HepG2 (cell line): Measurements from ENCODE around the gene MARVELD3. TPM values are rescaled to one million over a fixed set of nuclear protein-coding genes. Genes with fewer than 3 reads are reported as not detected.
A peak's percentile ranks its signal among the peaks of the same experiment; 100 is the strongest.

Source experiments
- BCL6 ChIP-seq: IDR thresholded peaks from 2 replicates; pipeline ENCODE4 v1.6.1; 2016; ENCODE audit warnings: missing genetic modification reagents, missing compliant biosample characterization
- CEBPB ChIP-seq: IDR thresholded peaks from 2 replicates; pipeline ENCODE4 v1.6.1; 2011; ENCODE audit warnings: low read depth, low read length, improper control_type of control experiment, borderline replicate concordance
- JDP2 ChIP-seq: sonication (generic); formaldehyde crosslinking; IDR thresholded peaks from 2 replicates; pipeline ENCODE4 v1.8.1; 2022; ENCODE audit warnings: missing genetic modification reagents, borderline replicate concordance
- RARA ChIP-seq: IDR thresholded peaks from 2 replicates; pipeline ENCODE4 v1.6.1; 2016; ENCODE audit warnings: missing genetic modification reagents, missing compliant biosample characterization
- ZBTB3 ChIP-seq: sonication (generic); formaldehyde crosslinking; IDR thresholded peaks from 2 replicates; pipeline ENCODE4 v1.4.0; 2020; ENCODE audit warnings: low read depth, mild to moderate bottlenecking, moderate library complexity, missing genetic modification reagents, borderline replicate concordance
- polyA plus RNA-seq, 8 experiments: library from polyadenylated mRNA; depleted of rRNA in 3 of 8; stranded (reverse) in 7 of 8; unstranded in 1 of 8; fragments of >200 nt; fragmentation: Illumina TruSeq in 4 of 8; extraction: Trizol in 4 of 8; gene quantifications; 2 replicates each; pipeline versions ENCODE4 v1.2.1 to v1.2.3, GENCODE V29; 2011 to 2016; ENCODE audit warnings: low read depth in 4 of 8, missing spikeins in 1 of 8, mixed read lengths in 1 of 8; ENCODE audit not compliant: insufficient read depth in 1 of 8
- total RNA-seq, 5 experiments: library from RNA; depleted of rRNA; stranded (reverse); fragments of >200 nt; fragmentation: Illumina TruSeq; extraction: Trizol; gene quantifications; 2 replicates each; pipeline ENCODE4 v1.2.3, GENCODE V29; 2016; ENCODE audit warnings: low read depth in 1 of 5
- TF ChIP-seq, protein P1 (sequence below): sonication (generic); formaldehyde crosslinking; IDR thresholded peaks from 2 replicates; pipeline ENCODE4 v1.9.0; 2021; ENCODE audit warnings: missing genetic modification reagents, borderline replicate concordance
- TF ChIP-seq, protein P2 (sequence below): sonication (generic); formaldehyde crosslinking; IDR thresholded peaks from 2 replicates; pipeline ENCODE4 v1.5.1; 2020; ENCODE audit warnings: missing genetic modification reagents, mild to moderate bottlenecking, borderline replicate concordance
- TF ChIP-seq, protein P3 (sequence below): sonication (generic); formaldehyde crosslinking; conservative IDR thresholded peaks from 2 replicates; pipeline ENCODE4 v1.4.0; 2020; ENCODE audit warnings: missing genetic modification reagents
- TF ChIP-seq, protein P4 (sequence below): sonication (generic); formaldehyde crosslinking; IDR thresholded peaks from 2 replicates; pipeline ENCODE4 v1.5.1; 2020; ENCODE audit warnings: mild to moderate bottlenecking, missing genetic modification reagents, borderline replicate concordance
- TF ChIP-seq, protein P5 (sequence below): sonication (generic); formaldehyde crosslinking; IDR thresholded peaks from 2 replicates; pipeline ENCODE4 v1.9.0; 2021; ENCODE audit warnings: mild to moderate bottlenecking, missing genetic modification reagents
- TF ChIP-seq, protein P6 (sequence below): sonication (generic); formaldehyde crosslinking; IDR thresholded peaks from 2 replicates; pipeline ENCODE4 v1.9.0; 2022; ENCODE audit warnings: low read depth, missing genetic modification reagents

Gene MARVELD3
- total and polyA plus RNA-seq, 2 of the 13 experiments (the other 11 are each of a cell fraction or from before 2014, with no cell fraction given): 4.8 to 5.6 TPM

DNA sequence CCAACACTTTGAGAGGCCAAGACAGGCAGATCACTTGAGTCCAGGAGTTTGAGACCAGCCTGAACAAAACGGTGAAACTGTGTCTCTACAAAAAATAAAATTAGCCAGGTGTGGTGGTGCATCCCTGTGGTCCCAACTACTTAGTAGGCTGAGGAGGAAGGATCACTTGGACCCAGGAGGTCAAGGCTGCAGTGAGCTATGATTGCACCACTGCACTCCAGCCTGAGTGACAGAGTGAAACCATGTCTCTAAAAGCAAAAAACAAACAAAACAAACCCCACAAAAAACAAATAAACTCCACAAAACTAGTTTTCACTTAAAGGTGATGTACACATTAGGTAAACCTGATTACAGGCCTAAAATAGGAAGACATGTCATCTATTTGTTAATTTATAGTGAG, 40.3 kb downstream of the MARVELD3 start (continued):
- TF ChIP-seq, protein P1, sequence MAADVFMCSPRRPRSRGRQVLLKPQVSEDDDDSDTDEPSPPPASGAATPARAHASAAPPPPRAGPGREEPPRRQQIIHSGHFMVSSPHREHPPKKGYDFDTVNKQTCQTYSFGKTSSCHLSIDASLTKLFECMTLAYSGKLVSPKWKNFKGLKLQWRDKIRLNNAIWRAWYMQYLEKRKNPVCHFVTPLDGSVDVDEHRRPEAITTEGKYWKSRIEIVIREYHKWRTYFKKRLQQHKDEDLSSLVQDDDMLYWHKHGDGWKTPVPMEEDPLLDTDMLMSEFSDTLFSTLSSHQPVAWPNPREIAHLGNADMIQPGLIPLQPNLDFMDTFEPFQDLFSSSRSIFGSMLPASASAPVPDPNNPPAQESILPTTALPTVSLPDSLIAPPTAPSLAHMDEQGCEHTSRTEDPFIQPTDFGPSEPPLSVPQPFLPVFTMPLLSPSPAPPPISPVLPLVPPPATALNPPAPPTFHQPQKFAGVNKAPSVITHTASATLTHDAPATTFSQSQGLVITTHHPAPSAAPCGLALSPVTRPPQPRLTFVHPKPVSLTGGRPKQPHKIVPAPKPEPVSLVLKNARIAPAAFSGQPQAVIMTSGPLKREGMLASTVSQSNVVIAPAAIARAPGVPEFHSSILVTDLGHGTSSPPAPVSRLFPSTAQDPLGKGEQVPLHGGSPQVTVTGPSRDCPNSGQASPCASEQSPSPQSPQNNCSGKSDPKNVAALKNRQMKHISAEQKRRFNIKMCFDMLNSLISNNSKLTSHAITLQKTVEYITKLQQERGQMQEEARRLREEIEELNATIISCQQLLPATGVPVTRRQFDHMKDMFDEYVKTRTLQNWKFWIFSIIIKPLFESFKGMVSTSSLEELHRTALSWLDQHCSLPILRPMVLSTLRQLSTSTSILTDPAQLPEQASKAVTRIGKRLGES (CRISPR knock-in tag): no peak
- TF ChIP-seq ZBTB3 (CRISPR knock-in tag) (no peak), JDP2 (no peak), BCL6 (CRISPR knock-in tag) (no peak), CEBPB (peak; percentile 59; the same call in 1 of the 2 replicates), RARA (CRISPR knock-in tag) (peak; percentile 55)
- TF ChIP-seq, protein P2, sequence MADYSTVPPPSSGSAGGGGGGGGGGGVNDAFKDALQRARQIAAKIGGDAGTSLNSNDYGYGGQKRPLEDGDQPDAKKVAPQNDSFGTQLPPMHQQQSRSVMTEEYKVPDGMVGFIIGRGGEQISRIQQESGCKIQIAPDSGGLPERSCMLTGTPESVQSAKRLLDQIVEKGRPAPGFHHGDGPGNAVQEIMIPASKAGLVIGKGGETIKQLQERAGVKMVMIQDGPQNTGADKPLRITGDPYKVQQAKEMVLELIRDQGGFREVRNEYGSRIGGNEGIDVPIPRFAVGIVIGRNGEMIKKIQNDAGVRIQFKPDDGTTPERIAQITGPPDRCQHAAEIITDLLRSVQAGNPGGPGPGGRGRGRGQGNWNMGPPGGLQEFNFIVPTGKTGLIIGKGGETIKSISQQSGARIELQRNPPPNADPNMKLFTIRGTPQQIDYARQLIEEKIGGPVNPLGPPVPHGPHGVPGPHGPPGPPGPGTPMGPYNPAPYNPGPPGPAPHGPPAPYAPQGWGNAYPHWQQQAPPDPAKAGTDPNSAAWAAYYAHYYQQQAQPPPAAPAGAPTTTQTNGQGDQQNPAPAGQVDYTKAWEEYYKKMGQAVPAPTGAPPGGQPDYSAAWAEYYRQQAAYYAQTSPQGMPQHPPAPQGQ: no peak
- TF ChIP-seq, protein P3, sequence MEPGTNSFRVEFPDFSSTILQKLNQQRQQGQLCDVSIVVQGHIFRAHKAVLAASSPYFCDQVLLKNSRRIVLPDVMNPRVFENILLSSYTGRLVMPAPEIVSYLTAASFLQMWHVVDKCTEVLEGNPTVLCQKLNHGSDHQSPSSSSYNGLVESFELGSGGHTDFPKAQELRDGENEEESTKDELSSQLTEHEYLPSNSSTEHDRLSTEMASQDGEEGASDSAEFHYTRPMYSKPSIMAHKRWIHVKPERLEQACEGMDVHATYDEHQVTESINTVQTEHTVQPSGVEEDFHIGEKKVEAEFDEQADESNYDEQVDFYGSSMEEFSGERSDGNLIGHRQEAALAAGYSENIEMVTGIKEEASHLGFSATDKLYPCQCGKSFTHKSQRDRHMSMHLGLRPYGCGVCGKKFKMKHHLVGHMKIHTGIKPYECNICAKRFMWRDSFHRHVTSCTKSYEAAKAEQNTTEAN (CRISPR knock-in tag): no peak
- TF ChIP-seq, protein P4, sequence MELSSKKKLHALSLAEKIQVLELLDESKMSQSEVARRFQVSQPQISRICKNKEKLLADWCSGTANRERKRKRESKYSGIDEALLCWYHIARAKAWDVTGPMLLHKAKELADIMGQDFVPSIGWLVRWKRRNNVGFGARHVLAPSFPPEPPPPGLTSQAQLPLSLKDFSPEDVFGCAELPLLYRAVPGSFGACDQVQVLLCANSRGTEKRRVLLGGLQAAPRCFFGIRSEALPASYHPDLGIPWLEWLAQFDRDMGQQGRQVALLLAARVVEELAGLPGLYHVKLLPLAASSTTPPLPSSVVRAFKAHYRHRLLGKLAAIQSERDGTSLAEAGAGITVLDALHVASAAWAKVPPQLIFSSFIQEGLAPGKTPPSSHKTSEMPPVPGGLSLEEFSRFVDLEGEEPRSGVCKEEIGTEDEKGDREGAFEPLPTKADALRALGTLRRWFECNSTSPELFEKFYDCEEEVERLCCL (CRISPR knock-in tag): no peak
- TF ChIP-seq, protein P5, sequence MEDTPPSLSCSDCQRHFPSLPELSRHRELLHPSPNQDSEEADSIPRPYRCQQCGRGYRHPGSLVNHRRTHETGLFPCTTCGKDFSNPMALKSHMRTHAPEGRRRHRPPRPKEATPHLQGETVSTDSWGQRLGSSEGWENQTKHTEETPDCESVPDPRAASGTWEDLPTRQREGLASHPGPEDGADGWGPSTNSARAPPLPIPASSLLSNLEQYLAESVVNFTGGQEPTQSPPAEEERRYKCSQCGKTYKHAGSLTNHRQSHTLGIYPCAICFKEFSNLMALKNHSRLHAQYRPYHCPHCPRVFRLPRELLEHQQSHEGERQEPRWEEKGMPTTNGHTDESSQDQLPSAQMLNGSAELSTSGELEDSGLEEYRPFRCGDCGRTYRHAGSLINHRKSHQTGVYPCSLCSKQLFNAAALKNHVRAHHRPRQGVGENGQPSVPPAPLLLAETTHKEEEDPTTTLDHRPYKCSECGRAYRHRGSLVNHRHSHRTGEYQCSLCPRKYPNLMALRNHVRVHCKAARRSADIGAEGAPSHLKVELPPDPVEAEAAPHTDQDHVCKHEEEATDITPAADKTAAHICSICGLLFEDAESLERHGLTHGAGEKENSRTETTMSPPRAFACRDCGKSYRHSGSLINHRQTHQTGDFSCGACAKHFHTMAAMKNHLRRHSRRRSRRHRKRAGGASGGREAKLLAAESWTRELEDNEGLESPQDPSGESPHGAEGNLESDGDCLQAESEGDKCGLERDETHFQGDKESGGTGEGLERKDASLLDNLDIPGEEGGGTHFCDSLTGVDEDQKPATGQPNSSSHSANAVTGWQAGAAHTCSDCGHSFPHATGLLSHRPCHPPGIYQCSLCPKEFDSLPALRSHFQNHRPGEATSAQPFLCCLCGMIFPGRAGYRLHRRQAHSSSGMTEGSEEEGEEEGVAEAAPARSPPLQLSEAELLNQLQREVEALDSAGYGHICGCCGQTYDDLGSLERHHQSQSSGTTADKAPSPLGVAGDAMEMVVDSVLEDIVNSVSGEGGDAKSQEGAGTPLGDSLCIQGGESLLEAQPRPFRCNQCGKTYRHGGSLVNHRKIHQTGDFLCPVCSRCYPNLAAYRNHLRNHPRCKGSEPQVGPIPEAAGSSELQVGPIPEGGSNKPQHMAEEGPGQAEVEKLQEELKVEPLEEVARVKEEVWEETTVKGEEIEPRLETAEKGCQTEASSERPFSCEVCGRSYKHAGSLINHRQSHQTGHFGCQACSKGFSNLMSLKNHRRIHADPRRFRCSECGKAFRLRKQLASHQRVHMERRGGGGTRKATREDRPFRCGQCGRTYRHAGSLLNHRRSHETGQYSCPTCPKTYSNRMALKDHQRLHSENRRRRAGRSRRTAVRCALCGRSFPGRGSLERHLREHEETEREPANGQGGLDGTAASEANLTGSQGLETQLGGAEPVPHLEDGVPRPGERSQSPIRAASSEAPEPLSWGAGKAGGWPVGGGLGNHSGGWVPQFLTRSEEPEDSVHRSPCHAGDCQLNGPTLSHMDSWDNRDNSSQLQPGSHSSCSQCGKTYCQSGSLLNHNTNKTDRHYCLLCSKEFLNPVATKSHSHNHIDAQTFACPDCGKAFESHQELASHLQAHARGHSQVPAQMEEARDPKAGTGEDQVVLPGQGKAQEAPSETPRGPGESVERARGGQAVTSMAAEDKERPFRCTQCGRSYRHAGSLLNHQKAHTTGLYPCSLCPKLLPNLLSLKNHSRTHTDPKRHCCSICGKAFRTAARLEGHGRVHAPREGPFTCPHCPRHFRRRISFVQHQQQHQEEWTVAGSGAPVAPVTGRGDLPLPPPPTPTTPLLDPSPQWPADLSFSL (CRISPR knock-in tag): no peak
- TF ChIP-seq, protein P6, sequence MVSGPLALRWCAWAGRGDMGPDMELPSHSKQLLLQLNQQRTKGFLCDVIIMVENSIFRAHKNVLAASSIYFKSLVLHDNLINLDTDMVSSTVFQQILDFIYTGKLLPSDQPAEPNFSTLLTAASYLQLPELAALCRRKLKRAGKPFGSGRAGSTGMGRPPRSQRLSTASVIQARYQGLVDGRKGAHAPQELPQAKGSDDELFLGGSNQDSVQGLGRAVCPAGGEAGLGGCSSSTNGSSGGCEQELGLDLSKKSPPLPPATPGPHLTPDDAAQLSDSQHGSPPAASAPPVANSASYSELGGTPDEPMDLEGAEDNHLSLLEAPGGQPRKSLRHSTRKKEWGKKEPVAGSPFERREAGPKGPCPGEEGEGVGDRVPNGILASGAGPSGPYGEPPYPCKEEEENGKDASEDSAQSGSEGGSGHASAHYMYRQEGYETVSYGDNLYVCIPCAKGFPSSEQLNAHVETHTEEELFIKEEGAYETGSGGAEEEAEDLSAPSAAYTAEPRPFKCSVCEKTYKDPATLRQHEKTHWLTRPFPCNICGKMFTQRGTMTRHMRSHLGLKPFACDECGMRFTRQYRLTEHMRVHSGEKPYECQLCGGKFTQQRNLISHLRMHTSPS (CRISPR knock-in tag): no peak
